T-helper 17 cell (primary cell): ENCODE data around the gene CCDC77. TPM values are rescaled to one million over a fixed set of nuclear protein-coding genes. Genes with fewer than 3 reads are reported as not detected.

Source experiments
- ATAC-seq: fragments of 150-1000 bp; cut with Tn5 transposase; 2 replicates; pipeline ENCODE4 v1.10.0; 2021; ENCODE audit warnings: mild to moderate bottlenecking, moderate library complexity
- DNase-seq, 3 donors: peaks; one replicate each; pipeline versions ENCODE4 v3.0.0 to v3.0.0-alpha.2; 2020 to 2021
- H3K9me3 ChIP-seq: one replicate; pipeline ENCODE4 v1.7.0; 2013; ENCODE audit warnings: low read length, mild to moderate bottlenecking; ENCODE audit not compliant: control insufficient read depth, poor library complexity, severe bottlenecking
- H3K27ac Mint-ChIP-seq: one replicate; pipeline ENCODE4 v1.8.0; 2022; ENCODE audit warnings: mild to moderate bottlenecking, moderate library complexity, mixed read lengths
- H3K27me3 Mint-ChIP-seq: one replicate; pipeline ENCODE4 v1.8.0; 2022; ENCODE audit warnings: mixed read lengths
- H3K36me3 Mint-ChIP-seq: one replicate; pipeline ENCODE4 v1.8.0; 2022; ENCODE audit warnings: low read depth, mixed read lengths
- H3K4me1 Mint-ChIP-seq: one replicate; pipeline ENCODE4 v1.8.0; 2022; ENCODE audit warnings: mild to moderate bottlenecking, mixed read lengths
- H3K4me3 Mint-ChIP-seq: one replicate; pipeline ENCODE4 v1.8.0; 2022; ENCODE audit warnings: mild to moderate bottlenecking, moderate library complexity, mixed read lengths
- total RNA-seq, 4 donors: library from RNA in 2 of 4; stranded (reverse) in 2 of 4; gene quantifications; one replicate each; pipeline ENCODE4 v1.2.3 and lab custom pipeline; 2022 to 2026

CCDC77 gene
- total RNA-seq, 2 donors from 2014 or later = 5.6 to 8.4 TPM

DNA sequence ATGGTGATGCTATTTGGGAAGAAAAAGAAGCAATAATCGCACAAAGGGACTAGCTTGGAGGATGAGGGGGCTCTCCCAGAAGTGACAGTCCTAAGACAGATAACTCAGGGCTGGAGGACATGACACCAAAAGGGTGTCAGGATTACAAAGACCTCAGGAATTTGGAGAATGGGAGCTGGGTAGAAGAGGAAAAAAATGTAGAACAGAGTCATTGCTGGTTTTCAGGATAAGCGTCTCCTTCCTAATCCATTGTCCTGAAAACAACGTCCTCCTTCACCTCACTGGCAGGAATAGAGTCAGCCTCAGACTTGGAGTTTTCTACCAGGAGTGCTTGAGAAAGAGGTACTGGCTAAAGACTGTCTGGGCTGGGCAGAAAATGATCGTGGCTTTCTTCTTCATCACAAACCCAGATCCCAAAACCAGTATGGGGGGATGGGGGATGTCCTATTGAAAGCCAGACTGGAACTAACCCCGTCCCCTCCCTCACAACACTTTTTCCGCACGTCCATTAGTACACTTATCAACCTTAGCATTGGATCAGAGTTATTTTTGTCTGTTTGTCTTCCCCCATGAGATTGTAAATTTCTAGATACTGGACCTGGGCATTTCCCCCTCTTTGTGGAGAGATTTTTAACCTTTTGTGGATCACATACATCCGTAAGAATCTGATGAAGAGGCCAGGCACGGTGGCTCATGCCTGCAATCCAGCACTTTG lies 72.6 kb downstream of the CCDC77 start:
- H3K4me1 Mint-ChIP-seq = peaks cover 6% of the 10 kb centered on the region
- no peak overlapping the region for H3K27ac Mint-ChIP-seq
- H3K9me3 ChIP-seq = no peaks in the 10 kb centered on the region
- H3K27me3 Mint-ChIP-seq = peaks cover 49% of the 10 kb centered on the region
- DNase-seq (no peak), ATAC-seq (no peak)
- no peak overlapping the region for H3K4me3 Mint-ChIP-seq
- H3K36me3 Mint-ChIP-seq = peaks cover 7% of the 10 kb centered on the region

DNA sequence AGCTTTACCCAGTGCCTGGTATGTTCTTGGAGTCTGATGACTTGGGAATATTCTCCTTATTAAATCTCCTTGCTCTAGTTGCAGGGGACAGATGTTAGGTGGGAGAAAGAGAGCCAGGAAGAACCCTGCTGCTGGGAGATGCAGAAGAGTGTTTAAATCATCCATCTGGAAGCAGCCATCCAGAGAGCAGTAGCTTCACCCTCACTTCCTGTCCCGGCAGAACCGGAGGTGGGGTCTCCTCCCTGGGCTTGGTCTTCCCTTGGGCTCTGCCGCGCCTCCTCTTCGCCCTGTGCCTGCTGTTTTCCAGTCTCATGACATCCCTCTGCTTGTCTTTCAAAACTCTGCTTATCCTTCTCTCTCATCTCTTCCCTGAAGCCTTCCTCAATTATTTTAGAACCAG lies 73.8 kb downstream of the CCDC77 start:
- Mint-ChIP-seq H3K36me3 (peaks cover 7% of the 10 kb centered on the region), H3K27me3 (peaks cover 57% of the 10 kb centered on the region), H3K4me3 (no peak overlapping the region), H3K27ac (no peak overlapping the region), H3K4me1 (peaks cover 8% of the 10 kb centered on the region)
- ATAC-seq = no peak
- no peaks in the 10 kb centered on the region for H3K9me3 ChIP-seq
- no peak for DNase-seq

DNA sequence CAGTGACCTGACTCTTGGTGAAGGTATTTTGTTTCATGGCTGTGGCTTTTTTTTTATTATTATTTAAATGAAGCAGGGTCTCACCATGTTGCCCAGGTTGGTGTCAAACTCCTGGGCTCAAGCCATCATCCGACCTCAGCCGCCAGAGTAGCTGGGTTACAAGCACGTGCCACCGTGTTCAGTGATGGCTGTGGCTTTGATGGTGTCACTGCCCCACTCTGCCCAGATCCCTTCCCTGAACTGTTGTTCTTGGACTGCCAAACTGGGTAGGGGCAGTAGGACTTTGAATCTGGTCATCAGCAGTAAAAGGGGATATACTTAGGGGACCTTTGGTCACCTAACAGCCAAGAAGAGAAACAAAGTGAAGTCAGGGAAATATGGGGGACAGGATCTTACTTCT lies 77.7 kb downstream of the CCDC77 start:
- H3K4me1 Mint-ChIP-seq = peaks cover 13% of the 10 kb centered on the region
- peaks cover 3% of the 10 kb centered on the region for H3K36me3 Mint-ChIP-seq
- no peak overlapping the region for H3K27ac Mint-ChIP-seq
- no peak overlapping the region for H3K4me3 Mint-ChIP-seq
- peaks cover 62% of the 10 kb centered on the region for H3K27me3 Mint-ChIP-seq
- no peaks in the 10 kb centered on the region for H3K9me3 ChIP-seq
- ATAC-seq (no peak), DNase-seq (no peak)

DNA sequence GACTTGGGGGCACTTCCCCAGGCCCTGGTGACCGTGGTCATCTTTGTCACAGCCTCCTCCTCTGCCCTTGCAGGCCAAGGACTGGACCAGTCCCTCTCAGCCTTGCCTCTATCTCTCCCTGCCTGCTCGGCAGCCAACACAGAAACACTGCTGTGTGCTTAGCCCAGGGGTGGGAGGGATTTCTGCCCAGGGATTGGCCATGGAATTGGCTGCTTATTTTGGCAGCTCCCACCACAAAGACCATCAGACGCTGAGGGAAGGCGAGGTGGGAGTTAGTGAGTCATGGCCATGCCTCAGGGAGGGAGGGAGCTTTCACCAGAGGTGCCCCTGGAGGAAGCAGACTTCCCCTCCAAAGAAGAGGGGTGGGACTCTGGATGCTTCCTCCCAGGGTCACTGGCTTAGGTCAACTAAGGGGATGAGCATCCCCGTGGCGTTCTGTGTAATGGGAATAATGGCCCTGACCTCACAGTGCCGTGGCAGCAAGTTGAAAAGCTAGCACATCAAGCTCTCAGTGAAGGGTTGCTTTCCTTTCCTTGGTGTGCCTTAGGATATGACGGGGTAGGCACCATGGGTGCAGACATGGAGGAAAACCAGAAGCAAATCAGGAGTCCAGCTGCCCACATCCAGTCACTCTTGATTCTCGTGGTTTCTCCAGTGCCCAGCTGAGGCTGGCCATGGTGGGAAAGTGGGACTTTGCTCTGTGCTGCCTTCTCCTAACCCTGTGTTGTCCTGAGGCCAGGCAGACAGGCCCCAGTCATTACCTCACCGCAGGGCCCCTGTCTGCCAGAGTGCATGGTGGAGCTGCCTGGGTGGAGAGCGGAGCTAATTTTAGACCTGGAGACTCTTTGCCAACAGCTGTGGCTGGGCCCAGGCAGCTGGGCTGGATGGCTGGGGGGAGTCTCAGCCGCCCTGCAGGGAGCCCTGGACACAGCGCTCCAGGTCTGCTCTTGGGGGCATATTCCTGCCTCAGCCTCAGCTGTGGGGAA lies 79.7 kb downstream of the CCDC77 start:
- no peak overlapping the region for H3K27ac Mint-ChIP-seq
- H3K9me3 ChIP-seq = no peaks in the 10 kb centered on the region
- ATAC-seq (no peak), DNase-seq (no peak)
- H3K4me3 Mint-ChIP-seq = no peak overlapping the region
- peaks cover 8% of the 10 kb centered on the region for H3K4me1 Mint-ChIP-seq
- H3K27me3 Mint-ChIP-seq = peaks cover 59% of the 10 kb centered on the region
- peaks cover 3% of the 10 kb centered on the region for H3K36me3 Mint-ChIP-seq

DNA sequence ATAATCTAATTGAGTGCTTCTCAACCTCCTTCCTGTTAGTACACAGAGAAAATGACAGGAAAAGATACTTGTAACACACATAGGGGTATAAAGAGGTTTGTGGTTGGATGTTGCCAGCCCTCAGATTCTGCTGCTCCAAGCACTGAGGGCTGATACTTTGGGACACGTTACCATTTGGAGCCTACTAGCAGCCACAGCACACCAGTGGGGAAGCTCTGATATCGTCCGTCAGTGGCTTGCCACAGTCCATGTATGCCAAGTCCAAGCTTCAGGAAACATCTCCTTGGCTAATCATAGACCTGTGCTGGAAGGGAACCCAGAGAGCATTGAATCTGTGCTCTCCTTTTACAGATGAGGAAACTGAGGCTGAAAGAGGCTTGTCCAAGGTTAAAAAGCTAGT lies 80.6 kb downstream of the CCDC77 start:
- Mint-ChIP-seq H3K27ac (no peak overlapping the region), H3K4me3 (no peak overlapping the region), H3K4me1 (peaks cover 8% of the 10 kb centered on the region), H3K27me3 (peaks cover 57% of the 10 kb centered on the region), H3K36me3 (peaks cover 4% of the 10 kb centered on the region)
- no peaks in the 10 kb centered on the region for H3K9me3 ChIP-seq
- ATAC-seq (no peak), DNase-seq (no peak)

DNA sequence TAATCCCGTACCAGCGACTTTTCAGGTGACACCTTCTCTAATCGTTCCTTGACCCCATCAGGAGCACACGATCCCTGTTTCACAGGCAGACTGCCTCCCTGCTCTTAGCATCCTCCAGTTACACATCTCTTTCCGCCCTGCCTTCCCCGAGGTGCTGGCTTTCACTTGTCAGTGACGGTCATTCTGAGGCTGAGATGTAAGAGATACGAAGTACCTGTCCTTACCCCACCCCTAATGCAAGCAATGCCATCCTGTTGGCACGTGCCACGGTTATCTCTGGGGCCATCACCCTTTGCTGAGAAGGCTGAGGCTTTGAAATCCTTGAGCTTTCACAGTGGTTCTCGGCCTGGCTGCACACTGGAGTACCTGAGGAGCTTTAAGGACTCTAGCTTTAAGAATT lies 82.7 kb downstream of the CCDC77 start:
- ATAC-seq (no peak), DNase-seq (no peak)
- H3K9me3 ChIP-seq = no peaks in the 10 kb centered on the region
- H3K27ac Mint-ChIP-seq = no peak overlapping the region
- peaks cover 8% of the 10 kb centered on the region for H3K4me1 Mint-ChIP-seq
- no peak overlapping the region for H3K4me3 Mint-ChIP-seq
- H3K27me3 Mint-ChIP-seq = peaks cover 43% of the 10 kb centered on the region
- H3K36me3 Mint-ChIP-seq = peaks cover 5% of the 10 kb centered on the region

DNA sequence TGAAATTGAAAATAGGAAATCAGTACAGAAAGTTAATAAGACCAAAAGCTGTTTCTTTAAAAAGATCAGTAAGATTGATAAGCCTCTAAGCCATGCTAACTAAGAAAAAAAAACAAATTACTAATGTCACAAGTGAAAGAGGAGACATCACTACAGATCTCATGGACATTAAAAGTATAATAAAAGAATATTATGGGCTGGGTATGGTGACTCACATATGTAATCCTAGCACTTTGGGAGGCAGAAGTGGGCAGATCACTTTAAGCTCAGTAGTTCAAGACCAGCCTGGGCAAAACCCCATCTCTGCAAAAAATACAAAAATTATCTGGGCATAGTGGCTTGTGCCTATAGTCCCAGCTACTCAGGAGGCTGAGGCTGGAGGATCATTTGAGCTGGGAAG lies 88.8 kb downstream of the CCDC77 start:
- Mint-ChIP-seq H3K4me1 (no peaks in the 10 kb centered on the region), H3K27ac (no peak overlapping the region), H3K36me3 (peaks cover 2% of the 10 kb centered on the region), H3K4me3 (no peak overlapping the region), H3K27me3 (peaks cover under 1% of the 10 kb centered on the region)
- DNase-seq (no peak), ATAC-seq (no peak)
- no peaks in the 10 kb centered on the region for H3K9me3 ChIP-seq

Other genes starting within 250 kb of the CCDC77 start
- not detected for gene SLC6A12, start 187.5 kb upstream of the CCDC77 start, total RNA-seq
- under 1 TPM; 0.26 to 0.72 TPM for gene SLC6A13, start 138.8 kb upstream of the CCDC77 start, total RNA-seq
- 100 to 1,000 TPM; 115 to 139 TPM for gene KDM5A, start 12.3 kb upstream of the CCDC77 start, total RNA-seq
- 1 to 10 TPM; 1.6 to 1.7 TPM for gene B4GALNT3, start 58.3 kb downstream of the CCDC77 start, total RNA-seq